Measurements from ENCODE around the gene KRT76.

The KRT76 gene

DNA sequence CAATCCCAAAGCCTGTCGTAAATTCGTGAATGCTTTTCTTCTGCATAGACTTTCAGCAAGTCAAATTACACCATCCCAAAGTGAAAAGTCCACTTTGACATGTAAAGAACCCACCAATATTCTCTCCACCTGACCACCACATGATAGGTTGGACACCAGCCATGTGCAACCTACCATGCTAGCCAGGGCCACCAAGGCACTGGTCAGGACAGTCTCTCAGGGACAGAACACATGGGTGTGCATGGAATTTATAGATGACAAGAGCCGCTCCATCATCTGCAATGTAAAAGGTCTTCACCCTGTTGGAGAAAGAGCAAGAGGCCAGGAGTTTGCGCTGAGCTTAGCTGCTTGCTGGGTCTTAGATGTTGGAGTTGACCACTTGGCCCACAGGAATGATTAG lies 5.4 kb upstream of the KRT76 start:
- no peak overlapping the region for H3K27ac Mint-ChIP-seq
- DNase-seq: no peak
- no peaks in the 10 kb centered on the region for H3K4me1 Mint-ChIP-seq
- TF ChIP-seq, protein P1, sequence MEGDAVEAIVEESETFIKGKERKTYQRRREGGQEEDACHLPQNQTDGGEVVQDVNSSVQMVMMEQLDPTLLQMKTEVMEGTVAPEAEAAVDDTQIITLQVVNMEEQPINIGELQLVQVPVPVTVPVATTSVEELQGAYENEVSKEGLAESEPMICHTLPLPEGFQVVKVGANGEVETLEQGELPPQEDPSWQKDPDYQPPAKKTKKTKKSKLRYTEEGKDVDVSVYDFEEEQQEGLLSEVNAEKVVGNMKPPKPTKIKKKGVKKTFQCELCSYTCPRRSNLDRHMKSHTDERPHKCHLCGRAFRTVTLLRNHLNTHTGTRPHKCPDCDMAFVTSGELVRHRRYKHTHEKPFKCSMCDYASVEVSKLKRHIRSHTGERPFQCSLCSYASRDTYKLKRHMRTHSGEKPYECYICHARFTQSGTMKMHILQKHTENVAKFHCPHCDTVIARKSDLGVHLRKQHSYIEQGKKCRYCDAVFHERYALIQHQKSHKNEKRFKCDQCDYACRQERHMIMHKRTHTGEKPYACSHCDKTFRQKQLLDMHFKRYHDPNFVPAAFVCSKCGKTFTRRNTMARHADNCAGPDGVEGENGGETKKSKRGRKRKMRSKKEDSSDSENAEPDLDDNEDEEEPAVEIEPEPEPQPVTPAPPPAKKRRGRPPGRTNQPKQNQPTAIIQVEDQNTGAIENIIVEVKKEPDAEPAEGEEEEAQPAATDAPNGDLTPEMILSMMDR (IDR thresholded peaks at IDR 0.05): no peak
- no peaks in the 10 kb centered on the region for H3K36me3 Mint-ChIP-seq (ENCODE audit: low read depth)
- peaks cover 48% of the 10 kb centered on the region for H3K27me3 Mint-ChIP-seq (ENCODE audit: low read depth, poor library complexity)
- H3K4me3 Mint-ChIP-seq: no peak overlapping the region
- no peaks in the 10 kb centered on the region for H3K9me3 Mint-ChIP-seq

DNA sequence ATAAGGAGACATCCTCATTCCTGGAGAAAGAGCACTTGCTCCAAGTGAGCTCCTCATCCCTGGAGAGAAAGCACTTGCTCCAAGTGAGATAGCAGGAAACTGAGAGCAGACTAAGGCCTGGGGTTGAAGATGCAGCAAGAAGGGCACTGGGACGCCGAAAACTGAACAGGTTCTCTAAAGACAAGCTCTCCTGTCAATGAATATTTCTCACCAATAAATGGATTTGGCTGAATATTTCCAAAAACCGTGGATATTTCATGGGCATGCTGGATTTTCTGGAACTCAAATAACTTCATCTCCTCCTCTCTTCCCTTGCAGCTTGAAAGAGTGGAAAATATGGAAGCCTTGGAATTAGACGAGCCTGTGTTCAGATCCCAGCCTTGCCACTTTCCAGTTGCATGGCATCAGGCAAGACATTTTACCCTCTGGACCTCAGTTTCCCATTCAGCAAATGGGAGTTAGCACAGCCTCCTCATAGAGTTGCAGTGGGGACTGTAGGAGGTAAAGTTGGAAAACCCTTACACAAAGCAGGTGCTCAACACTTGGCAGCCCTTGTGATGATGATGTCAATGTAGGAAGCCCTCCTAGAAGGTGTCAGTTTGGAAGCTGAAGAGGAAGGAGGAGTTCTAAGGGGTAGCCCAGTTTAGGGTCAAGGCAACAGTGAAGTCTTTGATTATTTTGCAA lies 4.4 kb upstream of the KRT76 start:
- no peaks in the 10 kb centered on the region for H3K36me3 Mint-ChIP-seq (ENCODE audit: low read depth)
- DNase-seq: no peak
- H3K4me1 Mint-ChIP-seq: no peaks in the 10 kb centered on the region
- TF ChIP-seq, protein P1 (IDR thresholded peaks at IDR 0.05): no peak
- peaks cover 46% of the 10 kb centered on the region for H3K27me3 Mint-ChIP-seq (ENCODE audit: low read depth, poor library complexity)
- no peaks in the 10 kb centered on the region for H3K9me3 Mint-ChIP-seq
- H3K27ac Mint-ChIP-seq: no peak overlapping the region
- no peak overlapping the region for H3K4me3 Mint-ChIP-seq

DNA sequence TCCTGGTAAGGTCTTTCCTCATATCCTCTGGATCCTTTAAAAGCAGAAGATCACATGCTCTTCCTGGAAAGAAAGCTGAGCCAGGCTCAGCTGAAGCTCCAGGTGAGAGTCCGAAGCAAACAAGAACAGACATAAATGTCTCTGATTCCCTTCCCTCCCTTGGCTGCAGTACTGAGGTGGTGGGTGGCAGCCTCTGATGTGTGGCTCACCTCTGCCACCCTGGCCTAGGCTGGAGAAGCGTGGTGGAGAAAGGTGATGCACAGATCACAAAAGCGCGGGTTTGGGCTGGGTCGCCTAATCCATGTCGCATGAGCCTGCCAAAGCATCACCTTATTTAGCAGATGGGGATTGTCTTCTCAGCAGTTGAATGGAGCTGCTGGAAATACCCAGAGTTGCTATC lies 2.8 kb upstream of the KRT76 start:
- Mint-ChIP-seq H3K27ac (no peak overlapping the region), H3K36me3 (ENCODE audit: low read depth) (no peaks in the 10 kb centered on the region), H3K27me3 (ENCODE audit: low read depth, poor library complexity) (peaks cover 35% of the 10 kb centered on the region), H3K4me1 (no peaks in the 10 kb centered on the region), H3K9me3 (no peaks in the 10 kb centered on the region), H3K4me3 (no peak overlapping the region)
- DNase-seq: no peak
- TF ChIP-seq, protein P1 (IDR thresholded peaks at IDR 0.05): no peak

DNA sequence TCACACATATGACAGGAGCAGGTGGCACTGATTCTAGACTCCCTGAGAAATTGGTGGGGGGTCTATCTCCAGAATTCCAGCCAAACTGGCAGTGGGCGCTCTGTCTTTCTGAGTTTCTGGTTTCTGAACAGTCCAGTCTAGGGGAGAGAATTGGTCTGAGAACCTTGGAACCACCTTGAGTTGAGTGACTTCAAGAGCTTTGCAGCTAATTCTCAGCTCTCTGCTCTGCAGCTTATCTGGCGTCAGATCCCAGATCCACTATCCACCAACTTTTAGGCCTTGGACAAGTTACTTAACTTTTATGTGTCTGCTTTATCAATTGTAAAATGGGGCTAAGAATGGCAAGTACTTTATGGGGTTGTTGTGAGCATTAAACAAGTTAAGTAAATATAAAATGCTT lies 1.7 kb upstream of the KRT76 start:
- H3K4me1 Mint-ChIP-seq: no peaks in the 10 kb centered on the region
- H3K4me3 Mint-ChIP-seq: no peak overlapping the region

DNA sequence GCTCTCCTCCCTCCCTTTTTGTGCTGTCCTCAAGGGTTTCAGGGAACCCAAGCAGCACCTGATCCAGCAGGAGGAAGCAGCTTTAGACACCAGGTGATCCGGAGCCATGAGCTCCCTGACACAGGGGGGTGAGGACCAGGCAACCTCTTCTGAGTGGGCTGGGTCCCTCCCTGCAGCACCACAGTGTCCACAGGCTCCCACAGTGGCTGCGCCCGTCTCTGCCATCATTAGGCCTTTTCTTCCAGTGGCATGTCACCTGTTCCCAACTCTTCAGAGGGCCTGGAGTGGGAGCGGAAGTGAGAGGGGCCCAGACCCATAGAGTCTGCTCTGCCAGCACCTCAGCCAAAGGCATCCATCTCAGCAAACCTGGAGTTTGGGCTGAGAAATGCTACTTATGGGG lies 421 bp upstream of the KRT76 start:
- Mint-ChIP-seq H3K27me3 (ENCODE audit: low read depth, poor library complexity) (peaks cover 36% of the 10 kb centered on the region), H3K9me3 (no peaks in the 10 kb centered on the region), H3K4me1 (no peaks in the 10 kb centered on the region), H3K4me3 (no peak overlapping the region), H3K36me3 (ENCODE audit: low read depth) (no peaks in the 10 kb centered on the region), H3K27ac (no peak overlapping the region)
- TF ChIP-seq, protein P1 (IDR thresholded peaks at IDR 0.05): no peak
- DNase-seq: no peak

More for the DNA sequence above, 1.7 kb upstream of the KRT76 start:
- Mint-ChIP-seq H3K27me3 (ENCODE audit: low read depth, poor library complexity) (peaks cover 31% of the 10 kb centered on the region), H3K27ac (no peak overlapping the region), H3K36me3 (ENCODE audit: low read depth) (no peaks in the 10 kb centered on the region), H3K9me3 (no peaks in the 10 kb centered on the region)
- TF ChIP-seq, protein P1 (IDR thresholded peaks at IDR 0.05): no peak
- DNase-seq: no peak

DNA sequence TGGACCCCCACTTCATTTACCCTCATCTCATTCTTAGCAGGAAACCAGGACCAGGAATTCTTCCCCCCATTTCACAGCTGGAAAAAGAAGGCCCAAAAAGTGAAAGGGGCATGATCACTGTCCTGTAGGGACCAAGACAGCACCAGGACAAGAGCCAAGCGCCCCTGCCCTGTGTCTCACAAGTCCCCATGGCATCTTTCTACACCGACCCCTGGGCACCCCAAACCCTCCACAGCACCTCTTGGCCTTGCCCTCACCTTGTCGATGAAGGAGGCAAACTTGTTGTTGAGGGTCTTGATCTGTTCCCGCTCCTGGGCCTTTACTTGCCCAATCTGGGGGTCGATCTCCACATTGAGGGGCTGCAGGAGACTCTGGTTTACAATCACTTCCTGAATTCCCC lies 710 bp downstream of the KRT76 start:
- Mint-ChIP-seq H3K36me3 (ENCODE audit: low read depth) (no peaks in the 10 kb centered on the region), H3K27me3 (ENCODE audit: low read depth, poor library complexity) (peaks cover 30% of the 10 kb centered on the region), H3K4me3 (no peak overlapping the region), H3K9me3 (no peaks in the 10 kb centered on the region), H3K27ac (no peak overlapping the region), H3K4me1 (no peaks in the 10 kb centered on the region)
- TF ChIP-seq, protein P1 (IDR thresholded peaks at IDR 0.05): no peak
- DNase-seq: no peak
